ENCODE measurements around the gene LIMS1.
"Not testable (repeated sequence)": the region's sequence is repeated elsewhere in the genome, so short reads cannot be mapped to it uniquely, and the experiment has no call there.

DNA sequence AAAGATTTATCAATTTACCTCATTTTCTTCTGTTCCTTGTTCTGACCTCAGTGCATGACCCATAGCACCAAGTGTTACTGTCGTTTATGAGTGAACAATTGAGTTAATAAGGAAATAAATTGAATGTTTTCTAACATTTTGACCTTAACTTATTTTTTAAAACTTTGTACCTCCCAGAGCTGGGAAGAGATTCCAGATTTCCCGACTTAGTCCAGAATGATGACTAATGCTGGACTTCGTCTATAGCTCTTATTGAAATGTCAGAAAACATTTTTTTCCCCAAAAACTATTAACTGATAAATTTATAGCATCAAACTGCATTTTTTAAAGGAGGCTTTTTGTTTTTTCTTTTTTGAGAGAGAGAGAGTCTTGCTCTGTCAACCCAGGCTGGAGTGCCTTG is 21.8 kb upstream of the LIMS1 start:
- TF ChIP-seq, protein P1, sequence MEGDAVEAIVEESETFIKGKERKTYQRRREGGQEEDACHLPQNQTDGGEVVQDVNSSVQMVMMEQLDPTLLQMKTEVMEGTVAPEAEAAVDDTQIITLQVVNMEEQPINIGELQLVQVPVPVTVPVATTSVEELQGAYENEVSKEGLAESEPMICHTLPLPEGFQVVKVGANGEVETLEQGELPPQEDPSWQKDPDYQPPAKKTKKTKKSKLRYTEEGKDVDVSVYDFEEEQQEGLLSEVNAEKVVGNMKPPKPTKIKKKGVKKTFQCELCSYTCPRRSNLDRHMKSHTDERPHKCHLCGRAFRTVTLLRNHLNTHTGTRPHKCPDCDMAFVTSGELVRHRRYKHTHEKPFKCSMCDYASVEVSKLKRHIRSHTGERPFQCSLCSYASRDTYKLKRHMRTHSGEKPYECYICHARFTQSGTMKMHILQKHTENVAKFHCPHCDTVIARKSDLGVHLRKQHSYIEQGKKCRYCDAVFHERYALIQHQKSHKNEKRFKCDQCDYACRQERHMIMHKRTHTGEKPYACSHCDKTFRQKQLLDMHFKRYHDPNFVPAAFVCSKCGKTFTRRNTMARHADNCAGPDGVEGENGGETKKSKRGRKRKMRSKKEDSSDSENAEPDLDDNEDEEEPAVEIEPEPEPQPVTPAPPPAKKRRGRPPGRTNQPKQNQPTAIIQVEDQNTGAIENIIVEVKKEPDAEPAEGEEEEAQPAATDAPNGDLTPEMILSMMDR (IDR thresholded peaks at IDR 0.05): not testable (repeated sequence)
- not testable (repeated sequence) for TF ChIP-seq POLR2A (IDR thresholded peaks at IDR 0.05)
